GM23338 (cell line): ENCODE measurements around the gene ZBTB49. TPM values are rescaled to one million over a fixed set of nuclear protein-coding genes. Genes with fewer than 3 reads are reported as not detected.

ENCODE experiments used
- ATAC-seq: fragments of 200-7000 bp; cut with Tn5 transposase; 3 replicates; pipeline ENCODE4 v1.9.1; 2020
- DNase-seq: peaks from one replicate; pipeline ENCODE4 v3.0.0-alpha.2; 2015; ENCODE audit warnings: low spot score
- H2AFZ ChIP-seq: fragments of 200-600 bp; sonication (generic); 2 replicates; pipeline ENCODE4 v1.8.0; 2016; ENCODE audit warnings: antibody characterized with exemption, mild to moderate bottlenecking, moderate library complexity
- H3F3A ChIP-seq: fragments of 200-600 bp; sonication (generic); replicated peaks from 2 replicates; pipeline ENCODE4 v1.8.0; 2017; ENCODE audit warnings: antibody characterized with exemption, mixed run types, low read depth
- H3K27ac ChIP-seq: fragments of 200-600 bp; sonication (generic); 2 replicates; pipeline ENCODE4 v1.6.1; 2016; ENCODE audit warnings: low read depth
- H3K27me3 ChIP-seq: fragments of 200-600 bp; sonication (generic); 2 replicates; pipeline ENCODE4 v1.8.0; 2016; ENCODE audit warnings: mild to moderate bottlenecking, mixed run types, moderate library complexity; ENCODE audit not compliant: insufficient read depth
- H3K36me3 ChIP-seq: fragments of 200-600 bp; sonication (generic); 2 replicates; pipeline ENCODE4 v1.8.0; 2016; ENCODE audit warnings: mild to moderate bottlenecking; ENCODE audit not compliant: insufficient read depth
- H3K4me1 ChIP-seq: fragments of 200-600 bp; sonication (generic); 2 replicates; pipeline ENCODE4 v1.8.0; 2016; ENCODE audit warnings: mild to moderate bottlenecking, moderate library complexity; ENCODE audit not compliant: insufficient read depth
- H3K4me2 ChIP-seq: fragments of 200-600 bp; sonication (generic); 2 replicates; pipeline ENCODE4 v1.7.1; 2017; ENCODE audit warnings: mixed run types
- H3K4me3 ChIP-seq: fragments of 200-600 bp; sonication (generic); 2 replicates; pipeline ENCODE4 v1.6.1; 2016; ENCODE audit warnings: mixed run types
- H3K79me2 ChIP-seq: fragments of 200-600 bp; sonication (generic); replicated peaks from 2 replicates; pipeline ENCODE4 v1.8.0; 2017; ENCODE audit warnings: mild to moderate bottlenecking; ENCODE audit not compliant: insufficient read depth
- H3K9me2 ChIP-seq: fragments of 200-600 bp; sonication (generic); 2 replicates; pipeline ENCODE4 v1.8.0; 2017; ENCODE audit not compliant: insufficient read depth
- H4K20me1 ChIP-seq: fragments of 200-600 bp; sonication (generic); replicated peaks from 2 replicates; pipeline ENCODE4 v1.8.0; 2017; ENCODE audit warnings: mild to moderate bottlenecking; ENCODE audit not compliant: insufficient read depth
- H3K27ac Mint-ChIP-seq: 2 replicates; pipeline ENCODE4 v1.8.0; 2020; ENCODE audit warnings: inconsistent platforms, mild to moderate bottlenecking, moderate library complexity, mixed read lengths
- H3K27me3 Mint-ChIP-seq: 3 replicates; pipeline ENCODE4 v1.8.0; 2022; ENCODE audit warnings: low read depth, mild to moderate bottlenecking, moderate library complexity, mixed read lengths, inconsistent platforms; ENCODE audit not compliant: insufficient read depth, poor library complexity
- H3K36me3 Mint-ChIP-seq: 3 replicates; pipeline ENCODE4 v1.8.0; 2021; ENCODE audit warnings: low read depth, mild to moderate bottlenecking, inconsistent platforms, moderate library complexity, mixed read lengths
- H3K4me1 Mint-ChIP-seq: 3 replicates; pipeline ENCODE4 v1.8.0; 2020; ENCODE audit warnings: mild to moderate bottlenecking, inconsistent platforms, mixed read lengths
- H3K4me3 Mint-ChIP-seq: 3 replicates; pipeline ENCODE4 v1.8.0; 2021; ENCODE audit warnings: moderate library complexity, mild to moderate bottlenecking, inconsistent platforms, mixed read lengths
- H3K9me3 Mint-ChIP-seq: 3 replicates; pipeline ENCODE4 v1.8.0; 2020; ENCODE audit warnings: moderate library complexity, mild to moderate bottlenecking, inconsistent platforms, mixed read lengths
- CREB1 ChIP-seq: fragments of 250-450 bp; sonication (Bioruptor Pico); IDR thresholded peaks from 2 replicates; pipeline ENCODE4 v1.5.0; 2020; ENCODE audit warnings: low read depth, mild to moderate bottlenecking, moderate library complexity
- CTCF ChIP-seq, 2 experiments: fragments of 200-600 bp in 1 of 2; sonication (generic) in 1 of 2; conservative IDR thresholded peaks; 2 replicates each; pipeline versions ENCODE4 v1.5.1 to v1.6.1; 2016 to 2017; ENCODE audit warnings: antibody characterized with exemption in 2 of 2, low read depth in 2 of 2, mild to moderate bottlenecking in 2 of 2, moderate library complexity in 1 of 2
- ETS1 ChIP-seq: IDR thresholded peaks from 2 replicates; pipeline ENCODE4 v1.6.1; 2016; ENCODE audit warnings: antibody characterized with exemption
- EZH2 ChIP-seq: fragments of 200-600 bp; sonication (generic); IDR thresholded peaks from one replicate; pipeline ENCODE4 v1.8.0; 2017; ENCODE audit warnings: antibody characterized with exemption, mild to moderate bottlenecking, low read depth; ENCODE audit not compliant: unreplicated experiment
- EZH2phosphoT487 ChIP-seq: fragments of 200-600 bp; sonication (generic); IDR thresholded peaks from one replicate; pipeline ENCODE4 v1.8.1; 2018; ENCODE audit warnings: antibody characterized with exemption; ENCODE audit not compliant: unreplicated experiment
- JUNB ChIP-seq: IDR thresholded peaks from one replicate; pipeline ENCODE4 v1.6.1; 2016; ENCODE audit warnings: antibody characterized with exemption; ENCODE audit not compliant: unreplicated experiment
- POLR2AphosphoS5 ChIP-seq: IDR thresholded peaks from 2 replicates; pipeline ENCODE4 v1.6.1; 2016; ENCODE audit warnings: antibody characterized with exemption, low read depth
- REST ChIP-seq: IDR thresholded peaks from one replicate; pipeline ENCODE4 v1.6.1; 2018; ENCODE audit warnings: antibody characterized with exemption; ENCODE audit not compliant: unreplicated experiment
- ZNF331 ChIP-seq: fragments of 250-450 bp; sonication (Bioruptor Pico); IDR thresholded peaks from 2 replicates; pipeline ENCODE4 v1.5.0; 2020; ENCODE audit warnings: low read depth, mild to moderate bottlenecking, moderate library complexity
- ZNF462 ChIP-seq: fragments of 250-450 bp; sonication (Bioruptor Pico); IDR thresholded peaks from 2 replicates; pipeline ENCODE4 v1.5.0; 2020; ENCODE audit warnings: mild to moderate bottlenecking, moderate library complexity
- polyA plus RNA-seq: library from polyadenylated mRNA; unstranded; fragments of >200 nt; fragmentation: Nextera tagmentation; extraction: Ambion mirVana; gene quantifications from 2 replicates; pipeline ENCODE4 v1.2.1, GENCODE V29; 2016
- total RNA-seq: library from RNA; depleted of rRNA; stranded (reverse); fragments of >200 nt; shearing (Covaris generic); gene quantifications from 2 replicates; pipeline ENCODE4 v1.2.3, GENCODE V29; 2014

The ZBTB49 gene
- total and polyA plus RNA-seq, 2 experiments from 2014 or later = 4.1 to 6.0 TPM

- H3K4me1 Mint-ChIP-seq = peaks cover 4% of the 10 kb centered on the region
- peaks cover 4% of the 10 kb centered on the region; the same call in 2 of the 3 replicates for H3K9me3 Mint-ChIP-seq
- Histone ChIP-seq H3K4me1 (0 out of 2 replicates have a peak, but pooled peaks cover 4% of the 10 kb centered on the region), H3K4me2 (no peak overlapping the region), H4K20me1 (no peaks in the 10 kb centered on the region), H3K9me2 (no peaks in the 10 kb centered on the region), H3K4me3 (no peak overlapping the region), H3K79me2 (no peaks in the 10 kb centered on the region), H3F3A (0 out of 2 replicates have a peak, but pooled peaks cover 3% of the 10 kb centered on the region), H3K36me3 (no peaks in the 10 kb centered on the region), H3K27me3 (no peaks in the 10 kb centered on the region), H2AFZ (no peak overlapping the region), H3K27ac (no peak overlapping the region)
- no peak overlapping the region for H3K27ac Mint-ChIP-seq
- H3K27me3 Mint-ChIP-seq = peaks cover 5% of the 10 kb centered on the region
- TF ChIP-seq CREB1 (CRISPR knock-in tag) = no peak
- TF ChIP-seq POLR2AphosphoS5 = no peak
- TF ChIP-seq JUNB = no peak
- TF ChIP-seq EZH2phosphoT487 = no peak
- no peak for TF ChIP-seq ZNF462 (CRISPR knock-in tag)
- no peak for TF ChIP-seq EZH2
- TF ChIP-seq ZNF331 (CRISPR knock-in tag) = no peak
- TF ChIP-seq CTCF (conservative IDR thresholded peaks at IDR 0.05; ENCODE audit: low read depth in 2 of 2) = no peak
- TF ChIP-seq ETS1 = no peak
- no peak for TF ChIP-seq REST
- H3K4me3 Mint-ChIP-seq = no peak overlapping the region
- ATAC-seq (no peak), DNase-seq (no peak)
- no peaks in the 10 kb centered on the region; the same call in 2 of the 3 replicates for H3K36me3 Mint-ChIP-seq
Observed at GRCh38 chr4:4329496-4329895, 39.4 kb downstream of the ZBTB49 start.
